Effector memory CD8-positive, alpha-beta T cell (primary cell): ENCODE data around the gene UBAC2.

ENCODE experiments used
- ATAC-seq: fragments of 150-1000 bp; cut with Tn5 transposase; replicated peaks from 2 replicates; pipeline ENCODE4 v1.10.0; 2021; ENCODE audit warnings: mild to moderate bottlenecking, moderate library complexity
- DNase-seq, 3 experiments: peaks; one replicate each; pipeline ENCODE4 v3.0.0; 2021
- H3K27ac Mint-ChIP-seq, 2 donors: one replicate each; pipeline ENCODE4 v1.8.0; 2022; ENCODE audit warnings: mild to moderate bottlenecking in 2 of 2, mixed read lengths in 2 of 2, moderate library complexity in 2 of 2
- H3K27me3 Mint-ChIP-seq, 2 donors: one replicate each; pipeline ENCODE4 v1.8.0; 2022; ENCODE audit warnings: mixed read lengths in 2 of 2
- H3K36me3 Mint-ChIP-seq: one replicate; pipeline ENCODE4 v1.8.0; 2022; ENCODE audit warnings: mild to moderate bottlenecking, moderate library complexity, mixed read lengths; ENCODE audit not compliant: insufficient read depth
- H3K4me1 Mint-ChIP-seq, 2 donors: one replicate each; pipeline ENCODE4 v1.8.0; 2022; ENCODE audit warnings: low read depth in 2 of 2, mixed read lengths in 2 of 2
- H3K4me3 Mint-ChIP-seq, 2 donors: one replicate each; pipeline ENCODE4 v1.8.0; 2022; ENCODE audit warnings: mild to moderate bottlenecking in 2 of 2, mixed read lengths in 2 of 2, moderate library complexity in 2 of 2
- H3K9me3 Mint-ChIP-seq, 2 donors: one replicate each; pipeline ENCODE4 v1.8.0; 2022; ENCODE audit warnings: mixed read lengths in 2 of 2

Gene UBAC2

DNA sequence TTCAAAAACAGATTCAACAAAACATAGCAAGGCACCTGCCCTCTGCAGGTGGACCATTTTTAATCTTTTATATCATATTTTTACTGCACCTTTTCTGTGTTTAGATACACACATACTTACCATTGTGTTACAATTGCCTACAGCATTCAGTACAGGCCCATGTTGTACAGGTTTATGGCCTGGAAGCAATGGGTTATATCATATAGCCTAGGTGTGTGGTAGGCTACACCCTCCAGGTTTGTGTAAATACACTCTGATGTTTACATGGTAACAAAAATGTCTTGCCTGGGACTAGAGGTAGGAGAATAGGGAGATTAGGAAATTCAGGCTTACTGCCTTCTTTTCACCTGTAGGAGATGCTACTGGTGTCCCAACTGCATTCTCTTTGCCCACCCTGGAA is 8.2 kb upstream of the UBAC2 start:
- Mint-ChIP-seq H3K4me3 (no peak overlapping the region), H3K4me1 (peaks cover 0 to 18% of the 10 kb centered on the region in 2 donors), H3K27me3 (no peaks in the 10 kb centered on the region), H3K9me3 (no peaks in the 10 kb centered on the region), H3K36me3 (peaks cover 4% of the 10 kb centered on the region), H3K27ac (peak overlapping the region in 1 of 2 donors; percentile 41)
- ATAC-seq (no peak), DNase-seq (no peak)

DNA sequence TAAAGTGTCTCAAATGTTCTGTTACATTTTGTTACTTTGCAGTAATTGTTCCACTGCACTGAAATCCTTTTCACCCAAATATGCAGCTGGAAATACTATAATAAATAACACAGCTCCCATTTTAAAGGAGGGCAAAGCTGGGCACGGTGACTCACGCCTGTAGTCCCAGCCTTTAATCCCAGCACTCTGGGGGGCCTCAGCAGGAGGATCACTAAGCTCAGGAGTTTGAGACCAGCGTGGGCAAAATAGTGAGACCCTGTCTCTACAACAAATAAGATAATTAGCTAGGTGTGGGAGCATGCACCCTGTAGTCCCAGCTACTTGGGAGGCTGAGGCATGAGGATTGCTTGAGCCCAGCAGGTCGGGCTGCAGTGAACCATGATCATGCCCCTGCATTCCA is 7.5 kb upstream of the UBAC2 start:
- peaks cover 0 to 18% of the 10 kb centered on the region in 2 donors for H3K4me1 Mint-ChIP-seq
- H3K9me3 Mint-ChIP-seq, result no peaks in the 10 kb centered on the region
- H3K27me3 Mint-ChIP-seq, result no peaks in the 10 kb centered on the region
- H3K36me3 Mint-ChIP-seq, result peaks cover 4% of the 10 kb centered on the region
- H3K4me3 Mint-ChIP-seq, result no peak overlapping the region
- DNase-seq (no peak), ATAC-seq (no peak)
- peak overlapping the region in 1 of 2 donors; percentile 41 for H3K27ac Mint-ChIP-seq

DNA sequence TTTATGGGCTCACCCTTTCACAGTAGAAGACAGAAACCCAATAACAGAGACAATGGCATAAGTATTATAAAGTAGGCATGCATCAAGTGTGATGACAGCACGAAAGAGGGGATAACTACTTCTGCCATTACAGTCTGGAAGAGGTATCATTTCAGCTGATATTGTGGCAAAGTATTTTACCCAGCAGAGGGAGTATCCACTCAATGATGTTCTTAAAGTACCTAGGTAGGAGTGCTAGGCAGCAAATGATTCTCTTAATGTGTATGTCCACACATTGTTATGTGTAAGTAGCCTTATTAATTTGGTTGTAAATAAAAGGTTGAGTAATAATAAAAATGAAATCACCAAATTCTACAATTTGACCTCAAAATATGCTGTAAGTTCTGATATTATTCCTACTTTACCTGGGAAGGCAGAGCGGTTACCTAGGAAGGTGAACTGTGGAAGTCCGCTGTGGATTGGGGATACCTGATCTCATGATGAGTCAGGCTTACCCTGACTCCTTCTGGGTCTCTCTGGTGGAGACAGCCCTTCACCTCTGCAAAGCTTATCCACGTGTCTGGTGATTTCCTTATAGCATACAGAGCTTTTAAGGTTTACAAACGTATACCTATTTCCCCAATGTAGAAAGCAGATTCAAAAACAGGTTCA is 4.1 kb upstream of the UBAC2 start:
- Mint-ChIP-seq H3K4me1 (peaks cover 11 to 22% of the 10 kb centered on the region in 2 donors), H3K27ac (peak overlapping the region in 1 of 2 donors; percentile 12), H3K4me3 (no peak overlapping the region), H3K36me3 (peaks cover 22% of the 10 kb centered on the region), H3K9me3 (no peaks in the 10 kb centered on the region), H3K27me3 (no peaks in the 10 kb centered on the region)
- DNase-seq, result no peak
- ATAC-seq, result no peak

DNA sequence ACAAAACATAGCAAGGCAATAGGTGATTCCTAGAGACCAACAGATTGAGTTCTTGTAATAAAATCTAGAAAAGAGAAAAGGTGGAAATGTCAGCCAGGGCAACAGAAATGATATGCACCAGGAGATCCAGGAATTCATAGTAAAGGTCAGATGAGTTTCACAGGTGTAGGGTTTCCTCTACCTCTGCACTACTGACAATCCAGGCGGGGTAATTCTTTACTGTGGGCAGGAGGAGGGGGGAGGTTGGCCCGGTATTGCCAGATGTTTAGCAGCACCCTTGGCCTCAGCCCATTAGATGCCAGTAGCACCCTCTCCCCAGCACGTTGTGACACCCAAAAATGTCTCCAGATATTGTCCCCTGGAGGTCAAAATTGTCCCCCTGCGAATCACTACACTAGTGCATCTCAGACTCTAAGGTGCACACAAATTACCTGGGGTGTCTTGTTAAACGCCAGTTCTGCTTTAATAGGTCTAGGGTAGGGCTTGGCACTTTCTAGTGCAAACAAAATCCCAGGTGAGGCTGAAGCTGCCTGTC is 3.5 kb upstream of the UBAC2 start:
- Mint-ChIP-seq H3K27ac (no peak overlapping the region), H3K9me3 (no peaks in the 10 kb centered on the region), H3K4me1 (peaks cover 15 to 21% of the 10 kb centered on the region in 2 donors)

DNA sequence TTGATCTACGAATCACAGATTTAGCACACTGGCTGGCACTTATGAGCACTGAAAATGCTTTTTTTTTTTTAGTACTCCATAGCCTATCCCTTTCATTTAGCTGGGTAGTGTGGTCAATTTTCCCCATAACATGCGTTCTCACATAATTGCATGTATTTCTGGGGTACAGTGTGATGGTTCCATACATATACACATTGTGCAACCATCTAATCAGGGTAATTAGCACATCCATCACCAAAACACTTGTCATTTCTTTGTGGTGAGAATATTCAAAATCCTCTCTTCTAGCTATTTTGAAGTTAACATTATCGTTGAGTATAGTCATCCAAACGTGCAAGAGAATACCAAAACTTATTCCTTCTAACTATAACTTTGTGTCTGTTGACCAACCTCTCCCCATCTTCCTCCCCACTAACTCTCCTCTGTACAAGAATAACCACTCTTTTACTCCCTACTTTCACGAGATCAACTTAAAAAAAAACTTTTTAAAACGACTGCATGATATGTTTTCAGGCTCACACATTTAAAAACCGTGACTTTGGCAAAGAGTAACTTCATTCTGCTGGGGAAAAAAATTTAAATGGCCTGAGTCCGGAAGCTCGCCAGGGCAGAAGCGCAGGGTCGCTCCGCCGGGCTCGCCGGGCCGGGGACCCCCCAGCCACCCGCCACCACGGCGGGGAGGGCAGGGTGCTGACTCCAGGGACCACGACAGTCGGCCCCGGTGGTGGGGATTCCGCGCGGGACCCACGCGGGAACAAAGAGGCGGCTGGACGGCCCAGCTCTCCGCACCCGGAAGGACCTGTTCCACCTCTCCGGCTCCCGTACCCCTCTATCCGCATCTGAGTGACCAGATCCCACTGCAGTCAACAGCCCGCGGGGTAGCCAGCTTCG is 868 bp upstream of the UBAC2 start:
- Mint-ChIP-seq H3K27me3 (no peaks in the 10 kb centered on the region), H3K36me3 (peaks cover 34% of the 10 kb centered on the region), H3K9me3 (no peaks in the 10 kb centered on the region), H3K27ac (peak overlapping the region; percentile 90 to 98), H3K4me1 (peaks cover 39 to 45% of the 10 kb centered on the region in 2 donors), H3K4me3 (peak overlapping the region; percentile 93 to 94)
- ATAC-seq (peak; percentile 1), DNase-seq (no peak)

More for the DNA sequence above, 3.5 kb upstream of the UBAC2 start:
- no peak for DNase-seq
- H3K4me3 Mint-ChIP-seq, result no peak overlapping the region
- H3K36me3 Mint-ChIP-seq, result peaks cover 24% of the 10 kb centered on the region
- H3K27me3 Mint-ChIP-seq, result no peaks in the 10 kb centered on the region
- no peak for ATAC-seq

DNA sequence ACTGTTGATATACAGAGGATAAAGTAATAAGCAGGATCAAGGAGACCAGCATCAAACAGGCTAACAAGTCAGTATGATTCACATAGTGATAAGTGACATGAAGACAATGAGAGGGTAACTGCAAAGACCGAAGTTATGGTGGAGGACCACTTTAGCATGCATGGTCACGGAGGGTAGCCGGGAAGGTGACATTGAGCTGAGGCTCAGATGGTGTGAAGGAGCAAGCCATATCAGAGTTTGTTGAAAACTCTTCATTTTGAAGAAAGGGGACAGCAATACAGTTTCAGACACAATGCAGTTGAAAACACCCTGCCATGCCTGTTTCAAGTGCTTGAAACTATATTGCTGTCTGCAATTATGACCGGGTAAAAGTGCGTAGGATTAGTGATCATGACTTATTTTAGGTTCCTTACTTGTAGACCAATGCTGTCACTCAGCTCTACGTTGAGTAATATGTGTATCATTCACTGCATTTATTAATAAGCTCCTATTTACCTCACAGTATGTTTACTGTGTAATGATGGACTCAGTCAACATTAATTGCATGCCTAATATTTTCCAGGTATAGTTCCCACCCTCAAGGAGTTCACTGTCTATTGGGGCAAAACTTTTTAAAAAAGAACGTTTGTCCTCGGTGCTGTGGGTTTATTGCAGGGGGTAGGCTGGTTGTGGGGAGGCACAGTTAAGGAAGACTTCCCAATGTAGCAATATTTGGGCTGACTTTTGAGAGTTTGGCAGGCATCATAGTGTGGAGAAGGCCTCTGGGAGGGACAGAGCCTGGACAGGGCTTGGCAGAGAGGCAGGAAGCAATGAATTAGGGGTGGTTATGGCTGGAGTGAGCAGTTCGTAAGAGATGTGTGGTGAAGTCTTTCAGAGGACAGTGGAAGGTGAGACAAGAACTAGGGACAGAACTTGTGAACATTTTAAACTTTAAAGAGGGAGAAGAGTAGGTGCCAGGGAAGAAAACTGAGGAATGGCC is 3.2 kb downstream of the UBAC2 start:
- Mint-ChIP-seq H3K36me3 (peaks cover 55% of the 10 kb centered on the region), H3K27me3 (no peaks in the 10 kb centered on the region), H3K4me1 (peaks cover 66 to 74% of the 10 kb centered on the region in 2 donors), H3K4me3 (peak overlapping the region; percentile 68 to 87), H3K27ac (peak overlapping the region; percentile 92 to 94), H3K9me3 (no peaks in the 10 kb centered on the region)
- ATAC-seq, result no peak
- DNase-seq, result no peak

DNA sequence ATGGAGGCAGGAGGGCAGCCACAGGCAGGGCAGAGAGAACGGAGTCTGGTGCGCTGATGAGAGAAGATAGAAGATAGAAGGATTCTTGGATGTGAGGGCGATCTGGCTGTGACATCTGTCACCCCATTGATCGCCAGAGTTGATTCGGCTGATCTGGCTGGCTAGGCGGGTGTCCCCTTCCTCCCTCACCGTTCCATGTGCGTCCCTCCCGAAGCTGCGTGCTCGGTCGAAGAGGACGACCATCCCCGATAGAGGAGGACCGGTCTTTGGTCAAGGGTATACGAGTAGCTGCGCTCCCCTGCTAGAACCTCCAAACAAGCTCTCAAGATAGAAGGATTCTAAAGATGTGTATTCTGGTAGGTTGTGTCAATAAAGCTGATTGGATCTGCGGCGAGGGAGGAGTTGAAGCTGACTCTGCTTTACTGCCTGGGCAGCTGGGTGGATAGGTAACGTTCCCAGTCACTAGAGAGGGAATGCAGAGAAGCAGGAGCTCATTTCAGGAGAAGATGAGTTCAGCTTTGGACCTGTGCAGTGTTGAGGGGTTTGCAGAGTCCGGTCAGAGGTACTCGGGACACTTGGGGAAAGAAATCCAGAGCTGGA is 5.1 kb downstream of the UBAC2 start:
- H3K36me3 Mint-ChIP-seq, result peaks cover 50% of the 10 kb centered on the region
- ATAC-seq, result no peak
- no peaks in the 10 kb centered on the region for H3K9me3 Mint-ChIP-seq
- no peaks in the 10 kb centered on the region for H3K27me3 Mint-ChIP-seq
- peak overlapping the region; percentile 92 to 94 for H3K27ac Mint-ChIP-seq
- H3K4me1 Mint-ChIP-seq, result peaks cover 72 to 78% of the 10 kb centered on the region in 2 donors
- DNase-seq, result no peak
- H3K4me3 Mint-ChIP-seq, result peak overlapping the region; percentile 68 to 87

DNA sequence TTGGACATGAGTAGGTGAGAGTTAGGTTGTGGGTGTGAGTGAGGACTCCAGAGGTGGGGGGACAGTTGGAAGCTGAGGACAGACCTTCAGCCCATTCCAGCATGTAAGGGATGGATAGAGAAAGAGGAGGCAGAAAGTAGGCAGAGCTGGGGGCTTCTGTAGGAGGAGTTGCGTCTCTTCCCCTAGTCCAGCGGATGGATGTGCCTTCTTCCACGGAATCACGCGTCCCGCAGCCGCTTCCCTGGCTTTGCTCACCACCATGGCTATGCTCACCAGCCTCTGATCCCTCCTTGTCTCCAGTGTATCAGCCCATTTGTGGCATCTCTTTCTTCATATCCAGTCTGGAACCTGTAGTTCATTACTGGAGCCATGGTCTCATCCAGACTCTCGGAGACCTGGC is 5.6 kb downstream of the UBAC2 start:
- Mint-ChIP-seq H3K4me3 (peak overlapping the region; percentile 68 to 87), H3K27ac (peak overlapping the region; percentile 8 to 92), H3K4me1 (peaks cover 74 to 82% of the 10 kb centered on the region in 2 donors), H3K9me3 (no peaks in the 10 kb centered on the region), H3K27me3 (no peaks in the 10 kb centered on the region), H3K36me3 (peaks cover 45% of the 10 kb centered on the region)
- DNase-seq (no peak), ATAC-seq (no peak)

DNA sequence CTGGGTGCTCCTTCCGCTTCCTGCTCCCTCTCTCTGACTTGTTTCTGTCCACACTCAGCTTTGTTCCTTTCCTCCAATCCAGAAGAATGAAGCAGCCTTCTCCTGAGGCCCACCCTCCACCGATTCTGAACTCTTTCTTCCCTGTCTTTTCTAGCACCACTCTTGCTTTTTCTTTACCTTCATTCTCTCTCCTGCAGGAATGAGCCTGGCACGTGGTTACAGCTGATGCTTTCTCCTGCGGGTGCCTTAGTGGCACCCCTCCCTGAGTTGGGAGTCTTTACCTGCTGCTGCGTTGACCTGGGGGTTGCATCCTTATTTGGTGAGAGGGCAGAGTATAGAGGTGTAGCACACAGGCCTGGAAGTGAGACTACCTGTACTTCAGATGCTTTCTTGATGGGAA is 6.2 kb downstream of the UBAC2 start:
- peak overlapping the region; percentile 13 to 87 for H3K4me3 Mint-ChIP-seq
- H3K9me3 Mint-ChIP-seq, result no peaks in the 10 kb centered on the region
- peak overlapping the region; percentile 8 to 92 for H3K27ac Mint-ChIP-seq
- no peaks in the 10 kb centered on the region for H3K27me3 Mint-ChIP-seq
- peaks cover 71 to 82% of the 10 kb centered on the region in 2 donors for H3K4me1 Mint-ChIP-seq
- peaks cover 40% of the 10 kb centered on the region for H3K36me3 Mint-ChIP-seq
- ATAC-seq (no peak), DNase-seq (no peak)

DNA sequence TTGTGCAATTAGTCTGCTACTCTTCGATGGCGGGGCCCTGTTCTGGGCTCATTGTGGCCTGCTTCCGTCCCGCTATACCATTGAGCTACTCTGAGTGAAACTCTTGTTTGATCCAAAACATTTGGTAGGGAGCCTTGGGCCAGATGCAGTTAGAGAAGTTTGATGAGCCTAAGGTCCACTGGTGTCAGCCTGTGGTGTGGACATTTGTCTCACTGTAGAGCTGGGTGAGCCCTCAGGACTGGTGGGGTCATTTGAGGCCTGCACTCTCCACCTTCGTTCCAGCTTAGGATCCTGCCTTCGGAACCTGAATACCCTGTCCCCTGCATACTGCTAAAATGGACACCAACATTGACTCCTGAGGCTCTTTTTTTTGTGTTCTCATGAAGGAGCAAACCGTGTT is 6.9 kb downstream of the UBAC2 start:
- Mint-ChIP-seq H3K4me3 (peak overlapping the region in 1 of 2 donors; percentile 87), H3K4me1 (peaks cover 67 to 79% of the 10 kb centered on the region in 2 donors), H3K27me3 (no peaks in the 10 kb centered on the region), H3K9me3 (no peaks in the 10 kb centered on the region), H3K36me3 (peaks cover 40% of the 10 kb centered on the region), H3K27ac (peak overlapping the region in 1 of 2 donors; percentile 92)
- ATAC-seq (no peak), DNase-seq (no peak)

DNA sequence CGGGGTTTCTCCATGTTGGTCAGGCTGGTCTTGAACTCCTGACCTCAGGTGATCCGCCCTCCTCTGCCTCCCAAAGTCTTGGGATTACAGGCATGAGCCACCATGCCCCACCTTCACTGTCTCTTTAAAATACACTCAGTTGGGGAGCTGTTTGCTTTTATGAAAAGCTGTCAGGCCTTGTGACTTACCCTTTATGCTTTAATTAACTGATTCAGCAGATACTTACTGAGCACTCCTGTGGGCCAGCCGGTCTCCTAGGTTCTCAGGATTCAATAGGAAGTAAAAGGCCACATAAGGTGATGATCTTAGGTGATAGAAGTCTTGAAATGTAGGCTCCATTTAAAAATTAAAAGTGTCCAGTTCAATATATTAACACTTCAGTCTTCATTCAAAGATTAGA is 7.5 kb downstream of the UBAC2 start:
- no peaks in the 10 kb centered on the region for H3K27me3 Mint-ChIP-seq
- H3K27ac Mint-ChIP-seq, result peak overlapping the region in 1 of 2 donors; percentile 56
- H3K36me3 Mint-ChIP-seq, result peaks cover 40% of the 10 kb centered on the region
- no peaks in the 10 kb centered on the region for H3K9me3 Mint-ChIP-seq
- DNase-seq, result no peak
- ATAC-seq, result no peak
- no peak overlapping the region for H3K4me3 Mint-ChIP-seq
- peaks cover 63 to 74% of the 10 kb centered on the region in 2 donors for H3K4me1 Mint-ChIP-seq

DNA sequence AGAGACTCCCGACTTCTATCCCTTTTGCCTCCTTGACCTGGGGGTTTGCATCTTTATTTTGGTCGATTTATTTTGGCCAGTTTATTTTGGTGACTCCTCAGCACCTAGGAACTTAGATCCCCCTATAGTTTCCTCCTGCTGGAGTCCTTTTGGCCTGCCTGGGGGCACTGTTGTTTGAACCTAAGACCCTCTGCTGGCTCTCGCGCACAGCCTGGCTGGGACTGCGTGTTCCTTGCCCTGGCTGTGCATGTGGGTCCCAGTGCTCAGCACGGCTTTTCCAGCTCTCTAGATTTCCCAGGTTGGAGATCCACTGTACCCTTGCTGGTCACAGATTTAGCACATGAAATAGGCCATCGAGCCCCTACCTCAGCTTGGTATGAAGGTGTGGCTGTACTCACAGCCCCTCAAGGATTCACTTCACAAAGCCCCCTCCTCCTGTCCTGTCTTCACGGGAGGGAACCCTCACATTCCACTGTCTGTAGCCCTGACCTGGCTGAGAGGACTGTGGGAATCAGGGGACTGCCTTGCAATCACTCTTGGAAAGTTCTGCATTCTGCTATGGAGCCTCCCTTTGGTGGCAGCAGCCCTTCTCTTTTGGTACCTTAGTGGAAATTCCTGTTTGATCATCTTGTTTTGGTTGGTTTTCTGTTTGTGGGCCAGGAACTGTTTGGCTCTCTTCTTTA is 8.3 kb downstream of the UBAC2 start:
- no peak for DNase-seq
- ATAC-seq, result no peak
- Mint-ChIP-seq H3K36me3 (peaks cover 41% of the 10 kb centered on the region), H3K4me3 (no peak overlapping the region), H3K27me3 (no peaks in the 10 kb centered on the region), H3K4me1 (peaks cover 55 to 68% of the 10 kb centered on the region in 2 donors), H3K9me3 (no peaks in the 10 kb centered on the region), H3K27ac (peak overlapping the region; percentile 56 to 77)
